ENCODE measurements around the gene IL1RAPL2. TPM values are rescaled to one million over a fixed set of nuclear protein-coding genes. Genes with fewer than 3 reads are reported as not detected.

Gene IL1RAPL2
- polyA plus RNA-seq, 1 experiment = not detected

- ChIA-PET CTCF (no interaction called here), POLR2A (no interaction called here)
Measured at GRCh38 chrX:105273326-105273725, 707.3 kb downstream of the IL1RAPL2 start.

GRCh38 chrX:105274091-105274490 is 708.1 kb downstream of the IL1RAPL2 start:
- ChIA-PET CTCF (no interaction called here), POLR2A (interaction anchor here (0.5 kb wide), 1 partner anchor 9 kb away, joined by 3 read pairs; no protein-coding TSS in a partner anchor)
- Histone ChIP-seq H3K4me3 (ENCODE audit: low read depth, low read length) (no peak overlapping the region), H3K36me3 (ENCODE audit: control insufficient read depth, insufficient read depth, low read length) (no peaks in the 10 kb centered on the region), H3K27me3 (ENCODE audit: control insufficient read depth, insufficient read depth, low read length) (no peaks in the 10 kb centered on the region)
- DNase-seq (ENCODE audit: low read depth) = no peak
- TF ChIP-seq CTCF (IDR thresholded peaks at IDR 0.05; ENCODE audit: insufficient read depth, low read depth, low read length) = no peak

More at GRCh38 chrX:105273326-105273725, 707.3 kb downstream of the IL1RAPL2 start:
- no peak for TF ChIP-seq CTCF (IDR thresholded peaks at IDR 0.05; ENCODE audit: insufficient read depth, low read depth, low read length)
- no peaks in the 10 kb centered on the region for H3K27me3 ChIP-seq (ENCODE audit: control insufficient read depth, insufficient read depth, low read length)
- H3K36me3 ChIP-seq (ENCODE audit: control insufficient read depth, insufficient read depth, low read length) = no peaks in the 10 kb centered on the region
- H3K4me3 ChIP-seq (ENCODE audit: low read depth, low read length) = no peak overlapping the region
- no peak for DNase-seq (ENCODE audit: low read depth)

GRCh38 chrX:105277132-105277531 is 711.1 kb downstream of the IL1RAPL2 start:
- TF ChIP-seq CTCF (IDR thresholded peaks at IDR 0.05; ENCODE audit: insufficient read depth, low read depth, low read length) = no peak
- no peaks in the 10 kb centered on the region for H3K36me3 ChIP-seq (ENCODE audit: control insufficient read depth, insufficient read depth, low read length)
- H3K27me3 ChIP-seq (ENCODE audit: control insufficient read depth, insufficient read depth, low read length) = no peaks in the 10 kb centered on the region
- ChIA-PET POLR2A (no interaction called here), CTCF (no interaction called here)
- H3K4me3 ChIP-seq (ENCODE audit: low read depth, low read length) = no peak overlapping the region
- DNase-seq (ENCODE audit: low read depth) = no peak

GRCh38 chrX:105282077-105282476 is 716.1 kb downstream of the IL1RAPL2 start:
- H3K4me3 ChIP-seq (ENCODE audit: low read depth, low read length) = no peak overlapping the region
- ChIA-PET CTCF (no interaction called here), POLR2A (no interaction called here)
- no peaks in the 10 kb centered on the region for H3K36me3 ChIP-seq (ENCODE audit: control insufficient read depth, insufficient read depth, low read length)
- TF ChIP-seq CTCF (IDR thresholded peaks at IDR 0.05; ENCODE audit: insufficient read depth, low read depth, low read length) = no peak
- H3K27me3 ChIP-seq (ENCODE audit: control insufficient read depth, insufficient read depth, low read length) = no peaks in the 10 kb centered on the region
- DNase-seq (ENCODE audit: low read depth) = no peak

- CTCF ChIA-PET = no interaction called here
- no peaks in the 10 kb centered on the region for H3K36me3 ChIP-seq (ENCODE audit: control insufficient read depth, insufficient read depth, low read length)
- TF ChIP-seq CTCF (IDR thresholded peaks at IDR 0.05; ENCODE audit: insufficient read depth, low read depth, low read length) = no peak
- POLR2A ChIA-PET = no interaction called here
- H3K4me3 ChIP-seq (ENCODE audit: low read depth, low read length) = no peak overlapping the region
- H3K27me3 ChIP-seq (ENCODE audit: control insufficient read depth, insufficient read depth, low read length) = no peaks in the 10 kb centered on the region
- no peak for DNase-seq (ENCODE audit: low read depth)
Measured at GRCh38 chrX:105297041-105297440, 731.0 kb downstream of the IL1RAPL2 start.

All from BJ (cell line).